Measurements from ENCODE around the gene CTRL.

GRCh38 chr16:67975321-67976105, 43.9 kb upstream of the CTRL start:
- TF ChIP-seq CTCF (IDR thresholded peaks at IDR 0.05) = no peak
- no peak for TF ChIP-seq POLR2A (IDR thresholded peaks at IDR 0.05)

Measured in prostate gland (tissue), 2 donors.